ENCODE results near the gene PLS3. TPM values are rescaled to one million over a fixed set of nuclear protein-coding genes. Genes with fewer than 3 reads are reported as not detected.

The PLS3 gene
- total and polyA plus RNA-seq, 12 donors = 18.7 to 132 (median 50.3) TPM

DNA sequence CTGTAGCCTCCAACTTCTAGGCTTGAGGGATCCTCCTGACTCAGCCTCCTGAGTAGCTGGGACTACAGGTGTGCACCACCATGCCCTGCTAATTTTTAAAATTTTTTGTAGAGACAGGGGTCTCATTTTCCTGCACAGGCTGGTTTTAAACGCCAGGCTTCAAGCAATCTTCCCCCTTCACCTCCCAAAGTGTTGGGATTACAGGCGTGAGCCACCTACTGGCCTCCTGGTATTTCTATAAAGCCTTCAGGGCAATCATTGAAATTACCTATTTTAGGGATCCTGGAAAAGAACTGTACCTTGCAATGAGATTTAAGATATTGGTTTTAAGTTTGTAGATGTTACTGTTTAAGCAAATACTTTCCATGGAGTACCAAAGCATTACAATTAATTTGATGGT, 13.5 kb upstream of the PLS3 start:
- Histone ChIP-seq H3K9me3 (replicated peaks in 1 of 3) (no peaks in the 10 kb centered on the region), H3K4me3 (no peak overlapping the region), H3K4me1 (replicated peaks in 1 of 2) (no peaks in the 10 kb centered on the region), H3K27ac (no peak overlapping the region), H3K36me3 (replicated peaks in 1 of 2) (no peaks in the 10 kb centered on the region), H3K27me3 (peaks cover 4% of the 10 kb centered on the region)
- 48 to 83% (median 66%) methylated on average over 2 of the region's 2 CpGs for WGBS, 4 donors
- no peak for DNase-seq
- TF ChIP-seq POLR2A (IDR thresholded peaks at IDR 0.05) = no peak
- no peak for TF ChIP-seq CTCF (IDR thresholded peaks at IDR 0.05)
- intact Hi-C loops (cut with DNase I) = no loop called here

DNA sequence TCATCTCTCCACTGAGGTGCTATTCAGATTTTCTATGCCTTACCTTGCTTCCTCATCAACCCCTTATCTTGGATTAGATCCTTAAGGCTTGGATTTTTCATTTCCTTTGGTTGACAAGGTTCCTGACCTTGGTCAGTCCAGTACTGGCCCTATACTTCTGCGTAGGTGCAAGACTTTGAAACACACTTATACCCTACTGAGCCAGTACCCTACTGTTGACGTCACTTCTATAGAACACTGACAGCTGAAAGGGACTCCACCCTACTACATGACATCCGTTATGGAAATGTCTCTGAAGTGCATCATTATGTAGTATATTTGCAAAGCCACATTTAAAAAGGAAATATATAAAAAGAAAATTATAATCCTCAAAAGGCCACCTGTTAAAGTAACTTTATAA, 12.0 kb upstream of the PLS3 start:
- H3K9me3 ChIP-seq (replicated peaks in 1 of 3) = no peaks in the 10 kb centered on the region
- TF ChIP-seq POLR2A (IDR thresholded peaks at IDR 0.05) = no peak
- TF ChIP-seq CTCF (IDR thresholded peaks at IDR 0.05) = no peak
- no peak overlapping the region for H3K4me3 ChIP-seq
- H3K27me3 ChIP-seq = peaks cover 10% of the 10 kb centered on the region
- intact Hi-C loops (cut with DNase I) = no loop called here
- no peak for DNase-seq
- 55 to 92% (median 70%) methylated on average over 3 of the region's 3 CpGs for WGBS, 4 donors
- H3K4me1 ChIP-seq (replicated peaks in 1 of 2) = no peaks in the 10 kb centered on the region
- H3K27ac ChIP-seq = no peak overlapping the region
- H3K36me3 ChIP-seq (replicated peaks in 1 of 2) = no peaks in the 10 kb centered on the region

- Histone ChIP-seq H3K27me3 (peaks cover 15% of the 10 kb centered on the region), H3K4me3 (no peak overlapping the region), H3K36me3 (replicated peaks in 1 of 2) (no peaks in the 10 kb centered on the region), H3K9me3 (replicated peaks in 1 of 3) (no peaks in the 10 kb centered on the region), H3K4me1 (replicated peaks in 1 of 2) (no peaks in the 10 kb centered on the region), H3K27ac (no peak overlapping the region)
- intact Hi-C loops (cut with DNase I) = no loop called here
- no peak for DNase-seq
- 59 to 86% (median 73%) methylated on average over 5 of the region's 5 CpGs for WGBS, 4 donors
- TF ChIP-seq CTCF (IDR thresholded peaks at IDR 0.05) = no peak
- no peak for TF ChIP-seq POLR2A (IDR thresholded peaks at IDR 0.05)
These were observed 7.8 kb upstream of the PLS3 start for GRCh38 chrX:115553171-115553570.

- intact Hi-C loops (cut with DNase I) = loop anchor here in 1 of 2 donors (10.0 kb wide), 1 partner anchor 225 kb away; no protein-coding TSS in a partner anchor
- no peak overlapping the region for H3K27ac ChIP-seq
These were observed 1.3 kb upstream of the PLS3 start for GRCh38 chrX:115559672-115560071.

More at GRCh38 chrX:115559672-115560071, 1.3 kb upstream of the PLS3 start:
- Histone ChIP-seq H3K9me3 (replicated peaks in 1 of 3) (no peaks in the 10 kb centered on the region), H3K36me3 (replicated peaks in 1 of 2) (no peaks in the 10 kb centered on the region), H3K4me3 (no peak overlapping the region), H3K27me3 (peaks cover 28% of the 10 kb centered on the region), H3K4me1 (replicated peaks in 1 of 2) (no peaks in the 10 kb centered on the region)
- DNase-seq = no peak
- WGBS, 4 donors = 57 to 95% (median 79%) methylated on average over 3 of the region's 3 CpGs
- no peak for TF ChIP-seq CTCF (IDR thresholded peaks at IDR 0.05)
- TF ChIP-seq POLR2A (IDR thresholded peaks at IDR 0.05) = no peak
